Esophagus muscularis mucosa (tissue), 4 donors: ENCODE data around the gene PLCG1. TPM values are rescaled to one million over a fixed set of nuclear protein-coding genes. Genes with fewer than 3 reads are reported as not detected.
A peak's percentile ranks its signal among the peaks of the same experiment; 100 is the strongest.

Experiments
- DNase-seq: peaks from one replicate; pipeline ENCODE4 v3.0.0-alpha.2; 2017; ENCODE audit errors: extremely low spot score
- H3K27ac ChIP-seq, 4 donors: fragments of 200-600 bp; sonication (generic); replicated peaks in 1 of 4; 1 replicate in 3 of 4; 2 replicates in 1 of 4; pipeline ENCODE4 v1.5.1; 2016 to 2019; ENCODE audit warnings: mild to moderate bottlenecking in 1 of 4
- H3K27me3 ChIP-seq, 4 donors: fragments of 200-600 bp; sonication (generic); one replicate each; pipeline versions ENCODE4 v1.5.1 to v1.6.0; 2016 to 2019
- H3K36me3 ChIP-seq, 4 donors: fragments of 200-600 bp; sonication (generic); one replicate each; pipeline ENCODE4 v1.5.1; 2016 to 2019
- H3K4me1 ChIP-seq, 4 donors: fragments of 200-600 bp; sonication (generic); one replicate each; pipeline ENCODE4 v1.5.1; 2016 to 2019
- H3K4me3 ChIP-seq, 4 donors: fragments of 200-600 bp; sonication (generic); 1 replicate in 2 of 4; 2 replicates in 2 of 4; pipeline ENCODE4 v1.5.1; 2016 to 2019; ENCODE audit warnings: mild to moderate bottlenecking in 4 of 4, moderate library complexity in 1 of 4
- H3K9me3 ChIP-seq, 4 donors: fragments of 200-600 bp; sonication (generic); 1 replicate in 3 of 4; 2 replicates in 1 of 4; pipeline ENCODE4 v1.5.1; 2016 to 2019
- EP300 ChIP-seq: sonication (generic); formaldehyde crosslinking; IDR thresholded peaks from one replicate; pipeline ENCODE4 v1.6.1; 2017; ENCODE audit warnings: antibody characterized with exemption
- POLR2A ChIP-seq: fragments of 450-650 bp; IDR thresholded peaks from one replicate; pipeline ENCODE4 v1.6.1; 2017; ENCODE audit warnings: antibody characterized with exemption, moderate library complexity, mild to moderate bottlenecking, low read depth
- POLR2AphosphoS5 ChIP-seq, 2 donors: sonication (generic); formaldehyde crosslinking; IDR thresholded peaks; one replicate each; pipeline ENCODE4 v1.6.1; 2017; ENCODE audit warnings: antibody characterized with exemption in 2 of 2
- WGBS: methylation state at CpG from one replicate; pipeline ENCODE4 v1.1.5; 2018; 5-methylcytosine and 5-hydroxymethylcytosine counted together
- intact Hi-C: fragments of 100-400 bp; cut with DNase I; formaldehyde crosslinking; loops from one replicate; pipeline ENCODE4 v1.15.1; 2023
- total RNA-seq, 4 donors: library from RNA; depleted of rRNA; stranded (reverse); fragments of >200 nt; gene quantifications; one replicate each; pipeline versions ENCODE4 v1.1.0 to v1.2.1, GENCODE V29; 2016
- TF ChIP-seq, protein P1 (sequence below), 3 experiments: fragments of 200-600 bp in 2 of 3; fragments of 450-650 bp in 1 of 3; sonication (generic) in 2 of 3; IDR thresholded peaks; one replicate each; pipeline ENCODE4 v1.5.1; 2017 to 2019; ENCODE audit warnings: antibody characterized with exemption in 3 of 3, mild to moderate bottlenecking in 2 of 3, moderate library complexity in 1 of 3

The PLCG1 gene
- total RNA-seq, 4 donors from 2014 or later, result 68.4 to 119 (median 82.5) TPM

- Histone ChIP-seq H3K4me1 (peaks cover 72 to 83% (median 80%) of the 10 kb centered on the region in 4 donors), H3K4me3 (no peak overlapping the region), H3K9me3 (no peaks in the 10 kb centered on the region), H3K27ac (peak overlapping the region; percentile 77 to 85 (median 81)), H3K27me3 (no peaks in the 10 kb centered on the region), H3K36me3 (peaks cover 7 to 53% (median 36%) of the 10 kb centered on the region in 4 donors)
- TF ChIP-seq POLR2AphosphoS5 (IDR thresholded peaks at IDR 0.05), result peak; percentile 69 to 82
- TF ChIP-seq, protein P1, sequence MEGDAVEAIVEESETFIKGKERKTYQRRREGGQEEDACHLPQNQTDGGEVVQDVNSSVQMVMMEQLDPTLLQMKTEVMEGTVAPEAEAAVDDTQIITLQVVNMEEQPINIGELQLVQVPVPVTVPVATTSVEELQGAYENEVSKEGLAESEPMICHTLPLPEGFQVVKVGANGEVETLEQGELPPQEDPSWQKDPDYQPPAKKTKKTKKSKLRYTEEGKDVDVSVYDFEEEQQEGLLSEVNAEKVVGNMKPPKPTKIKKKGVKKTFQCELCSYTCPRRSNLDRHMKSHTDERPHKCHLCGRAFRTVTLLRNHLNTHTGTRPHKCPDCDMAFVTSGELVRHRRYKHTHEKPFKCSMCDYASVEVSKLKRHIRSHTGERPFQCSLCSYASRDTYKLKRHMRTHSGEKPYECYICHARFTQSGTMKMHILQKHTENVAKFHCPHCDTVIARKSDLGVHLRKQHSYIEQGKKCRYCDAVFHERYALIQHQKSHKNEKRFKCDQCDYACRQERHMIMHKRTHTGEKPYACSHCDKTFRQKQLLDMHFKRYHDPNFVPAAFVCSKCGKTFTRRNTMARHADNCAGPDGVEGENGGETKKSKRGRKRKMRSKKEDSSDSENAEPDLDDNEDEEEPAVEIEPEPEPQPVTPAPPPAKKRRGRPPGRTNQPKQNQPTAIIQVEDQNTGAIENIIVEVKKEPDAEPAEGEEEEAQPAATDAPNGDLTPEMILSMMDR (IDR thresholded peaks at IDR 0.05), result no peak
- intact Hi-C loops, result loop anchor here (2.0 to 5.0 kb wide), 2 partner anchors 55 to 70 kb away; no protein-coding TSS in a partner anchor
- 45% methylated on average over 2 of the region's 2 CpGs for WGBS
- DNase-seq, result peak; percentile 92
Observed at GRCh38 chr20:41177636-41178035, 40.3 kb downstream of the PLCG1 start.

- Histone ChIP-seq H3K27me3 (no peaks in the 10 kb centered on the region), H3K4me3 (no peak overlapping the region), H3K4me1 (peaks cover 63 to 74% (median 71%) of the 10 kb centered on the region in 4 donors), H3K27ac (peak overlapping the region; percentile 77 to 85 (median 81)), H3K9me3 (no peaks in the 10 kb centered on the region), H3K36me3 (peaks cover 8 to 56% (median 39%) of the 10 kb centered on the region in 4 donors)
- intact Hi-C loops, result loop anchor here (5.0 kb wide), 1 partner anchor 69 kb away; no protein-coding TSS in a partner anchor
- DNase-seq, result no peak
- TF ChIP-seq POLR2AphosphoS5 (IDR thresholded peaks at IDR 0.05), result no peak
- TF ChIP-seq, protein P1 (IDR thresholded peaks at IDR 0.05), result no peak
- no peak for TF ChIP-seq POLR2A
- TF ChIP-seq EP300, result no peak
- 66% methylated on average over 6 of the region's 6 CpGs for WGBS
Observed at GRCh38 chr20:41178495-41178894, 41.2 kb downstream of the PLCG1 start.

DNA sequence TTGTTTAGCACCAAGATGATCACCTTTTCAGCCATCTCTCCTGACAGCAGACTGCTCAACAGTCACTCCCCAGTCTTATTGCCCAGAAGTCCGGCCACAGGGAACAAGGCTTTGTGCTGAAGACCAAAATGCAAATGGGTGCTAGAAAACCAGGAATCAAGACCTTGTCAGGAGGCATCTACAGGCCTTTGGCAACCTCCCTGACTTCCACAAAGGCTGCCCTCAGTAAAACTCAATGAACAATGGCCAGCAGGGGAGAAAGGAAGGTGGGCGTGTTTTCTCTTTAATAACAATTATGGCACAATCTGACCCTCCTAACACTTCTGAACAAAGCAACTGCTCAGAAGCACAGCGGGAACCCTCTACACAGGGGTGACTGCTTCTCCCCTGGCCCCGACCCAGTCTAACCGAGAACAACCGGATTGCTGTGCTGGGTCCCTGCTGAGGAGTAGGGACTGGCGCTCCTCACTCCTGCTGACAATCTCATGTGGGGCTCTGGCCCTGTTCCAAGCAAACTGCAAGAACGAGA lies 41.6 kb downstream of the PLCG1 start:
- TF ChIP-seq POLR2A, result no peak
- TF ChIP-seq, protein P1 (IDR thresholded peaks at IDR 0.05), result no peak
- TF ChIP-seq EP300, result no peak
- no peak for TF ChIP-seq POLR2AphosphoS5 (IDR thresholded peaks at IDR 0.05)
- H3K36me3 ChIP-seq, result peaks cover 8 to 54% (median 38%) of the 10 kb centered on the region in 4 donors
- WGBS, result 56% methylated on average over 8 of the region's 8 CpGs
- intact Hi-C loops, result loop anchor here (5.0 kb wide), 1 partner anchor 68 kb away; no protein-coding TSS in a partner anchor
- peak overlapping the region; percentile 77 to 85 (median 81) for H3K27ac ChIP-seq
- H3K9me3 ChIP-seq, result no peaks in the 10 kb centered on the region
- peak; percentile 85 for DNase-seq
- H3K4me3 ChIP-seq, result no peak overlapping the region
- peaks cover 59 to 70% (median 67%) of the 10 kb centered on the region in 4 donors for H3K4me1 ChIP-seq
- no peaks in the 10 kb centered on the region for H3K27me3 ChIP-seq

DNA sequence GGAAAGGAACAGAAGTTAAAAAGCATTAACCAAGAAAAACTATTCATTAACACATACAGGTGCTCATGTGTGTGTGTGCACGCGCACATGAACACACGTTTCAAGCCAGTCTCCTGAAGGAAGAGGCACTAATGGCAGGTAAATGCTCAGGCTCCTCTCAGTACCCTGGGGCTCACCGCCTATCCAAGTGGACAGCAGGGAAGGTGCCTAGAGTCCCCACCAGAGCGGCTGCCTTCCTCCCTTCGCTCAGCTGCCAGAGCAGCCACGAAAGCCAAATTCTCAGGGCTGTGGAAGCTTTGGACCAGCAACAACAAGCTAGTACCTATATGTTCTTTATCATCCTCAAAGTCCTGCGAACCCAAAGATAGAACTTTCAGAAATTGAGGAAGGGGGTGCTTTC lies 42.6 kb downstream of the PLCG1 start:
- H3K4me1 ChIP-seq, result peaks cover 49 to 60% (median 57%) of the 10 kb centered on the region in 4 donors
- no peaks in the 10 kb centered on the region for H3K27me3 ChIP-seq
- WGBS, result 91% methylated on average over 8 of the region's 8 CpGs
- DNase-seq, result no peak
- peak overlapping the region; percentile 77 to 85 (median 81) for H3K27ac ChIP-seq
- no peaks in the 10 kb centered on the region for H3K9me3 ChIP-seq
- H3K36me3 ChIP-seq, result peaks cover 8 to 54% (median 39%) of the 10 kb centered on the region in 4 donors
- TF ChIP-seq, protein P1 (IDR thresholded peaks at IDR 0.05), result no peak
- TF ChIP-seq POLR2A (no peak), EP300 (no peak), POLR2AphosphoS5 (IDR thresholded peaks at IDR 0.05) (no peak)
- no peak overlapping the region for H3K4me3 ChIP-seq
- intact Hi-C loops, result loop anchor here (5.0 kb wide), 1 partner anchor 67 kb away; no protein-coding TSS in a partner anchor
